HepG2 (cell line): Measurements from ENCODE around the gene FBXW5. TPM values are rescaled to one million over a fixed set of nuclear protein-coding genes. Genes with fewer than 3 reads are reported as not detected.
A peak's percentile ranks its signal among the peaks of the same experiment; 100 is the strongest.

Experiments used
- CREM ChIP-seq, 2 experiments: sonication (generic) in 1 of 2; formaldehyde crosslinking in 1 of 2; IDR thresholded peaks; 2 replicates each; pipeline versions ENCODE4 v1.4.0 to v1.6.1; 2016 to 2020; ENCODE audit warnings: antibody characterized with exemption in 1 of 2, mild to moderate bottlenecking in 1 of 2, missing genetic modification reagents in 1 of 2
- CTCF ChIP-seq: sonication (generic); formaldehyde crosslinking; IDR thresholded peaks from 2 replicates; pipeline ENCODE4 v1.5.0; 2020; ENCODE audit warnings: mild to moderate bottlenecking, missing genetic modification reagents, moderate library complexity
- GLMP ChIP-seq: sonication (generic); formaldehyde crosslinking; IDR thresholded peaks from 2 replicates; pipeline ENCODE4 v1.9.0; 2021; ENCODE audit warnings: missing genetic modification reagents, mild to moderate bottlenecking, borderline replicate concordance
- HDAC1 ChIP-seq: sonication (generic); formaldehyde crosslinking; IDR thresholded peaks from 2 replicates; pipeline ENCODE4 v1.5.1; 2020; ENCODE audit warnings: mild to moderate bottlenecking, missing genetic modification reagents
- HNRNPUL1 ChIP-seq: fragments of 200-400 bp; formaldehyde crosslinking; IDR thresholded peaks from 2 replicates; pipeline ENCODE4 v1.6.1; 2017; ENCODE audit warnings: low read depth, mild to moderate bottlenecking, low read length, moderate library complexity
- IRF9 ChIP-seq: sonication (generic); formaldehyde crosslinking; IDR thresholded peaks from 2 replicates; pipeline ENCODE4 v1.8.0; 2022; ENCODE audit warnings: missing genetic modification reagents, mild to moderate bottlenecking, borderline replicate concordance
- MYC ChIP-seq: sonication (generic); formaldehyde crosslinking; IDR thresholded peaks from 2 replicates; pipeline ENCODE4 v1.9.0; 2021; ENCODE audit warnings: missing genetic modification reagents, borderline replicate concordance
- POGK ChIP-seq: sonication (generic); formaldehyde crosslinking; conservative IDR thresholded peaks from 2 replicates; pipeline ENCODE4 v1.8.0; 2022; ENCODE audit warnings: mild to moderate bottlenecking, moderate library complexity, missing genetic modification reagents
- POLR2AphosphoS5 ChIP-seq: IDR thresholded peaks from 2 replicates; pipeline ENCODE4 v1.6.1; 2012; ENCODE audit warnings: low read depth, low read length
- SIX4 ChIP-seq: sonication (generic); formaldehyde crosslinking; IDR thresholded peaks from 2 replicates; pipeline ENCODE4 v1.4.0; 2020; ENCODE audit warnings: missing genetic modification reagents
- SMYD3 ChIP-seq: sonication (generic); formaldehyde crosslinking; IDR thresholded peaks from 2 replicates; pipeline ENCODE4 v1.8.1; 2023; ENCODE audit warnings: mild to moderate bottlenecking, missing genetic modification reagents
- TMF1 ChIP-seq: sonication (generic); formaldehyde crosslinking; IDR thresholded peaks from 2 replicates; pipeline ENCODE4 v1.8.1; 2022; ENCODE audit warnings: low read depth, missing genetic modification reagents
- YEATS2 ChIP-seq: sonication (generic); formaldehyde crosslinking; IDR thresholded peaks from 2 replicates; pipeline ENCODE4 v1.4.0; 2020; ENCODE audit warnings: missing genetic modification reagents, borderline replicate concordance
- ZNF292 ChIP-seq: sonication (generic); formaldehyde crosslinking; IDR thresholded peaks from 2 replicates; pipeline ENCODE4 v1.8.1; 2022; ENCODE audit warnings: mild to moderate bottlenecking, low read depth, missing genetic modification reagents, borderline replicate concordance
- ZNF510 ChIP-seq: sonication (generic); formaldehyde crosslinking; IDR thresholded peaks from 2 replicates; pipeline ENCODE4 v1.4.0; 2020; ENCODE audit warnings: low read depth, mild to moderate bottlenecking, missing genetic modification reagents
- ZNF512B ChIP-seq: sonication (generic); formaldehyde crosslinking; IDR thresholded peaks from 2 replicates; pipeline ENCODE4 v1.5.1; 2020; ENCODE audit warnings: missing genetic modification reagents, mild to moderate bottlenecking, borderline replicate concordance
- ZNF737 ChIP-seq: sonication (generic); formaldehyde crosslinking; IDR thresholded peaks from 2 replicates; pipeline ENCODE4 v1.5.0; 2020; ENCODE audit warnings: missing genetic modification reagents, mild to moderate bottlenecking, borderline replicate concordance
- ZNF773 ChIP-seq: sonication (generic); formaldehyde crosslinking; IDR thresholded peaks from 2 replicates; pipeline ENCODE4 v1.4.0; 2020; ENCODE audit warnings: missing genetic modification reagents, borderline replicate concordance
- ZNF777 ChIP-seq: sonication (generic); formaldehyde crosslinking; IDR thresholded peaks from 2 replicates; pipeline ENCODE4 v1.4.0; 2020; ENCODE audit warnings: missing genetic modification reagents
- ZSCAN30 ChIP-seq: sonication (generic); formaldehyde crosslinking; IDR thresholded peaks from 2 replicates; pipeline ENCODE4 v1.5.0; 2020; ENCODE audit warnings: mild to moderate bottlenecking, missing genetic modification reagents
- polyA plus RNA-seq, 8 experiments: library from polyadenylated mRNA; depleted of rRNA in 3 of 8; stranded (reverse) in 7 of 8; unstranded in 1 of 8; fragments of >200 nt; fragmentation: Illumina TruSeq in 4 of 8; extraction: Trizol in 4 of 8; gene quantifications; 2 replicates each; pipeline versions ENCODE4 v1.2.1 to v1.2.3, GENCODE V29; 2011 to 2016; ENCODE audit warnings: low read depth in 4 of 8, missing spikeins in 1 of 8, mixed read lengths in 1 of 8; ENCODE audit not compliant: insufficient read depth in 1 of 8
- total RNA-seq, 5 experiments: library from RNA; depleted of rRNA; stranded (reverse); fragments of >200 nt; fragmentation: Illumina TruSeq; extraction: Trizol; gene quantifications; 2 replicates each; pipeline ENCODE4 v1.2.3, GENCODE V29; 2016; ENCODE audit warnings: low read depth in 1 of 5

FBXW5 gene
- total and polyA plus RNA-seq, 2 of the 13 experiments (the other 11 are each of a cell fraction or from before 2014, with no cell fraction given) = 52.0 to 60.4 TPM

- TF ChIP-seq SMYD3 (CRISPR knock-in tag) (no peak), ZNF777 (no peak), ZNF512B (CRISPR knock-in tag) (no peak), ZSCAN30 (CRISPR knock-in tag) (no peak), SIX4 (CRISPR knock-in tag) (no peak), ZNF292 (no peak), ZNF510 (CRISPR knock-in tag) (no peak), POGK (CRISPR knock-in tag) (no peak), ZNF773 (CRISPR knock-in tag) (no peak), ZNF737 (no peak), YEATS2 (CRISPR knock-in tag) (no peak), POLR2AphosphoS5 (no peak), CREM (IDR thresholded peaks at IDR 0.05) (no peak), CREM (CRISPR knock-in tag; IDR thresholded peaks at IDR 0.05) (no peak), CTCF (CRISPR knock-in tag) (peak; percentile 17; the same call in 1 of the 2 replicates), TMF1 (CRISPR knock-in tag) (no peak), IRF9 (CRISPR knock-in tag) (no peak), HDAC1 (CRISPR knock-in tag) (peak; percentile 19; the same call in 1 of the 2 replicates), GLMP (no peak), MYC (CRISPR knock-in tag) (peak; percentile 68; the same call in 1 of the 2 replicates), HNRNPUL1 (no peak)
Observed at GRCh38 chr9:136945333-136946227, 1.0 kb upstream of the FBXW5 start (continued).
